Fibroblast of skin of left biceps (primary cell): Measurements from ENCODE around the gene CD247.

Experiments
- DNase-seq, 2 experiments: peaks; one replicate each; pipeline ENCODE4 v3.0.0-alpha.2; 2013; ENCODE audit warnings: low read depth in 2 of 2

Gene CD247

GRCh38 chr1:167463080-167463479, 55.2 kb downstream of the CD247 start:
- DNase-seq = no peak

GRCh38 chr1:167462341-167462740, 56.0 kb downstream of the CD247 start:
- no peak for DNase-seq

- no peak for DNase-seq
Observed at GRCh38 chr1:167460836-167461235, 57.5 kb downstream of the CD247 start.

DNA sequence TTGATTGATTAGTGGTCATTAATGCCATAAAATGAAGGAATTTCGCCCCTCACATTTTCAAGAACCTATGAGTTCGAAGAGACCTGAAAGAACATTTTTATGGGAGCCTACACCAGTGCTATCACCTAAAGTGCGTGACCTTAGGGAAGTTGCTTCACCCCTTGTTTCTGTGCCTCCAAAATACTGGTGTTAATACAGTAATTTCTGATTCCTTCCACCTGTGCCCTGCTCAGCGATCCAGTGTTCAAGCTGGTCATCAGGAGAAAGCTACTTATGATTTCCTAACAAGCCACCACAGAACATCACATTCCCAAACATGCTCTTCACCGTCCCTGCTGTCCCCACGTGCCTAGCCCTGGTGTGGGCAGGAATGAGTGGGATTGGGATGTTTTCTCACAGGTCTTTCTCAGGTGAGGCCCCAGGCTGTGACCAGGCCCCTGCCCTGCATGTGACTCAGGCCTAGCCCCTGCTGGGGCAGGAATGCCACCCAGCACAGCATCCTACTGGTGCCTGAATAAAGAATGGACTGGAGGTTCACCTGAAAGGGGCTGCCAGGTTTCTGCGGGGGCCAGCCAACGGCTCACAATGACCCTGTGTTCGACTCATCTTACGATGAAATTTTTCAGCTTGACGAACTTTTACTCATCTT, 60.3 kb downstream of the CD247 start:
- no peak for DNase-seq

DNA sequence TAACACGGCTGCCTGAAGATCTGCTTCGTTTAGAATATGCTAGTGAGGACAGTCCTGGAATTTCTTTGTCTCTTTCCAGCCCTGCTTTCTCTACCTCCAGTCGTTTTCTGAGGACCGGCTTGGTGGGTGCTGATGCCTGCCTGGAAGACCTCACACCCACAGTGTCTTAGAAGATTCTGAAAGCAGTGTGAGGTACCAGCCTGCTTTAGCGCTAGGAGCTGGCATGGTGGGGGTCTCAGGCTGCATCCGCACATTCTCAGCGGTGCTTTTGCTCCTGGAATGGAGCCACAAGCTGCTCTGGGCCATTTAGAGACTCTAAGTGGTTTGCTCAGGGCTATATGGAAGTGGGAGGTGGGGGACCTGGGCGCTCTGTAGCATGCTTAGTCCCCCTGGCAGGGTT, 61.4 kb downstream of the CD247 start:
- DNase-seq = no peak

DNA sequence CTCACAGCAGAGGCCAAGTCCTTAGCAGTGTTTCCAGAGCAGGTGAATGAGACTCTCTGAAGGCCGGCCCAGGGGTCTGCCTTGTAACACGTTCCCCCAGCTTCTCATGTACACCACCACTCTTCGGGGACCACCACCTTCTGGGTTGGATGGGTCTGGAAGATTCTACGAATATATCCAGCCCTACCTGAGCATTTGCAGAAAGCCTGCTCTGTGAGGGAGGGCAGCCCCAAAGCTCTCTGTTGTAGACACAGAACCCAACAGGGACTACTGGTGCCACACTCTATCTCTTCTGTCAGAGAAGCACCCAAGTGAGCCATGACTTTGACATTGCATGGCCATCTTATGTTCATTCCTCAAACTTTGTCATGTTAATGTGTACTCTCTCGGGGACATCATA, 61.8 kb downstream of the CD247 start:
- DNase-seq = no peak

- no peak for DNase-seq
Observed at GRCh38 chr1:167455786-167456446, 62.4 kb downstream of the CD247 start.

DNA sequence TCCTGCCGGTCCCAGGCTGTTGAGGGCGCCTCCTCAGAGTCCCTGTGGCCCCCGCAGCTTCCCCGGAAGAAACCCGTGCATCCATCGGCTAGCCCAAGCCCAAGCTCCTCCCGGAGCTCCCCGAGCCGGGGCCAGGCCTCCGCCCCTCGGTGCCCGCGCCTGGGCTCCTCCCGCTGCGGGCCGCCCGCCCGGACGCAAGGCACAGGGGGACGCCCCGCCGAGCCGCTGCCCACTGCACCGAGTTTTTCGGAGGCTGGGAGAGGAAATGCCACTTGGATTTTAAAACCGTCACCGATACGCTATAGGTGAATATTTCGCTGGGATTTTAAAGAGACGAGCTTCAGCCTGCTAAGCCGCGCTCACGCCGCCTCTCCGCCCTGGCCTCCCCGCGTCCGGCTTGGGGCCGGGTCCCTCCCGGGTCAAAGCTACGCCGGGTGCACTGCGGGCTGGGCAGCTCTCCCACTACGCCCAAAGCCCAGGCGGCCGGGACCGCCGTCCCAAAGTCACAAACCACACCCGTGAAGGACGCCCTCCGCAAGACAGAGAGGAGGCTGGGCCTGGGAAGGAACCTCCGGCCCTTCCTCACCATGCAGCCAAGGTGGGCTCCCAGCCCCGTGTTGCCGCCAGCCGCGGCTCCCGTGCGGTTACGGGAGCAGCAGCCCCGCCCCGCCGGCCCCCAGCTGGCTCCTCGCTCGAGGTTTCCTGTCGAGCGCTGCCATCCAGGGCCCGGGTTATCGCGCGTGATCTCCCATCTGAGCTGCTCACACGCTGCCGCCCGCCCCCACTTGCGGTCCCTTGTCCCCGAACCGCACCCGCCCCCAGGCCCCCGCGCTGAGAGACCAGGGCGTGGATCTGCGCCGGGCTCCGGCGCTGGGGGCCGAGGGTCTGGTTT, 63.2 kb downstream of the CD247 start:
- no peak for DNase-seq

DNA sequence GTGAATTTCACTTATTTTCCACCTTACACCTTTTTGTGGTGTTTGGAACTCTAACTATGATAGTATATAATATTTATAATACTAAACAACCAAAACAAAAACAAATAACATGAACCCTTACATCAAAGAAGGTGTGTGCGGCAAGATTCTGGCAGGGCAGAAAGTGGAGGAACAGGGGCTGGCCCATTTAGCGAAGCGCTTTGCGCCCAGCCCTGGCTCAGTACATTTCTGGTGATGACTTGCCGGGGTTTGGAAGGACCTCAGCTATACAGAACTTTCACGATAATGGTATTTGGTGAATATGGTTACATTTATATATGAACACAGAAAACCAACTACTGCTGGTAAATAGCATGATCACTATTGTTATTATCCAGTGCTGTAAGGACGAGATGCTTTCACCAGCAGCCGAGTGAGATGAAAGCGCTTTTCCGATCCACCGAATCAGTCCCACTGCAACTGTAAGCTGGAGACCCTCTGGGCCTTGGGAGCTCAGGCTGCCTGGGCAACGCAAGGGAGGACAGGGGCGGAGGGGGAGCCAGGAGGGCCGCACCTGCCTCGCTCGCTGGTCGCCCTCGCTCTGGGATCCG, 63.9 kb downstream of the CD247 start:
- DNase-seq = no peak

DNA sequence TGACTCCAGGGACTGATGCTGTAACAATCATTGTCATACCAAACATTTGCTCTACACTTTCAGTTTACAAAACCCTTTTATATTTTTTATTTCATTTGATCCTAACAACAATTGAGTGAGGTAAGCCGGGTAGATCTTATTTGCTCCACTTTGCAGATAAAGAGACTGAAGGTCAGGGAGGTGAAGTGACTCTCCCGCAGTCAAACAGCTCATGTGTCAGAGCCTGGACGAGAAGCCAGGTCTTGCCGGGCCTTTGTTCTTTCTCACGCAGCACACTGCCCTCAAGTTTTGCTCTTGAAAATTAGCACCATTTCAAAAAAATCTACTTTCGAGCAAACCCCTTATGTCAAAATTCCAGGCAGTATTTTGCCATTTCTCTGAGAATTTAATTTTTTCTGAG, 65.2 kb downstream of the CD247 start:
- no peak for DNase-seq

- no peak for DNase-seq
Observed at GRCh38 chr1:167452483-167452882, 65.8 kb downstream of the CD247 start.

- no peak for DNase-seq
Observed at GRCh38 chr1:167450843-167451242, 67.5 kb downstream of the CD247 start.

DNA sequence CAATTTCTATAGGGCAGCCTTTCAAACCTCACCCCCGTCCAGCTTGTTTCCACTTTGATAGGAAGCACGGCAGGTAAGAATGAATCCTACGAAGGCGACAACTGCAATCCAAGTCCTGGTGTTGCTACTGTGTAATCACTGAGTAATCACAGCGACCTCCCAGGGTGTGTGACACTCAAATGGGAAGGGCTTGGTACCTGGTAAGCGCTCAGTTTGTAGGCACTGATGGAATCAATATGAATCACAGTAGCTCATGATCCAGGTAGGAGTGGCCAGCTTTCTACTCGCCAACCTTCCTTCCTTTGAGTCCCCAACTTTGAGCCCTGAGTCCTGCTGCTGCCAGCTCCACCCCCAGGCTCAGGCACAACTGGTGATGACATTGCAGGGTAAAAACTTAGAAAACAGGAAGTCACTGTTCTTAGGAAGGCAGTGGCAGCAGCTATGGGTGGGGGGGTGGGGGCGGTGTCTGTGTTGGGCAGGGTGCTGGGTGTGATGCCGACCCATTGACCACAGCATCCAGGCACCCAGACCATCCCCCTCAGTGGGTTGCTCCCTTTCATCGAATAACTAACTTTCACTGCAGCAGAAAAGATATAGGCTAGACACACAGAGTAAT, 70.7 kb downstream of the CD247 start:
- no peak for DNase-seq

GRCh38 chr1:167446966-167447365, 71.4 kb downstream of the CD247 start:
- DNase-seq = no peak

DNA sequence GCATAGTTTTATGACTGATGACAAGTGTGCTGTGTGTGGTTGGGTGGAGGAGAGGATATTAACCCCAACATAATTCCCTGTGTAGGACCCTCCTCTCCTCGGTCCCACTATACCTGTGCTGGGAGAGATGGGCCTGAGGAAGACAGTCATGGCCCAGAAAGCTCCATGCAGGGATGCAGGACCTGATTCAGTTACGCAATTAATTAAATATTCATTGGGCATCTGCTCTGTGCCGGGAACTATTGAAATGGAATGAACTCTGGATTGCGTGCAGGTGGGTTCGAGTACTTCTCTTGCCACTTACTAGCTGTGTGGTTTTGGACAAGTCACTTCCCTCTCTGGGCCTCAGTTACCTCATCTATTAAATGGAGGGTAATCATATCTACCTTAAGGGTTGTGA, 74.6 kb downstream of the CD247 start:
- no peak for DNase-seq

DNA sequence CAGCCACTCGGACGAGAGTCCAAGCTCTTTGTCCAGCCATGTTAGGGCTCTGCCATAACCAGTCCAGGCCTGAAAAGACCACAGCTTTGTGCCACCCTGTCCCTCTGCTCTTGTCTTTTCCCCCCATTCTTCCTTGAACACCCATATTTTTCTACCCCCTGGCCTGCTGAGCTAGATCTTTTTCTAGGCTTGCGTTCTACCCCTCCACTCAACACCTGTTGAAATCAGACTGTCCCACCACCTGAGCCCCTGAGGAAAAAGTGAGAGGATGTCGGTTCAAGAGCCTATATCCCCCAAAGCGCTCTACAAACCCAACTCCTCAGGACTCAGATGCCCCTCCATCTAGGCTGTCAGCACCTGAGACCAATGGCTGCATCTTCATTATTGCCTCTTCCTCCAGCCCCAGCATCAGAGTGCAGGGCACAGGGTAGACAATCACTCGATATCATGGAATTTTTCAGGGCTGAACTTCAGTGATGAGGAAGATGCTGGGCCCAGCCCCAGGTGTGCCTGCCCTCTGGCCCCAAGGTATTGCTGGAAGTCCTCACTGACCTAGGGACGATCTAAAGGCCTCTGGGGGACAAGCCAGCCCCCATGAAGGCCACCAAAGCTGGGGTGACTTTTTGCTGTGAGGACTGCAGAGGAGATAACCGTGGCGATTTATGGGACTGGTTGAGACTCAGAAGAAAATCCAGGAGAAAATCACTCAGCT, 75.3 kb downstream of the CD247 start:
- no peak for DNase-seq

- DNase-seq = peak; percentile 13 to 19
Observed at GRCh38 chr1:167442142-167442848, 76.0 kb downstream of the CD247 start.

GRCh38 chr1:167441222-167441621, 77.1 kb downstream of the CD247 start:
- DNase-seq = no peak

GRCh38 chr1:167440776-167441175, 77.6 kb downstream of the CD247 start:
- DNase-seq = no peak

DNA sequence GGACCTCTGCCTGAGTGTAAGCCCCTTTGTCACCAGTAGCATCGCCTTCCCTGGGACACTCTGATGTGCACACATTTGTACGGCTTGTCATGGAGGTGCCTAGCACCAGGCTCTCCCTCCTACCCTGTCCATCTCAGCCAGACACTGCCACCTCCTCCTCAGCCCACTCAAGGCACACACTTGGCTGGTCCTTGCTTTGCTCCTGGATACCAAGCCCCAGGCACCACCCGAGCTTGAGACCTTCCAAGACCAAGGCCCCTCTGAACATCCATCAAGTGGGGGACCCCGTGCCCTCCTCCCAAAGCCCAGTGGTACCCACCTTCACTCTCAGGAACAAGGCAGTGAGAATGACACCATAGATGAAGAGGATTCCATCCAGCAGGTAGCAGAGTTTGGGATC, 78.0 kb downstream of the CD247 start:
- DNase-seq = no peak
